Measurements from ENCODE around the gene FXYD3.

The FXYD3 gene

GRCh38 chr19:35104361-35104760, 11.3 kb upstream of the FXYD3 start:
- H2AFZ ChIP-seq (ENCODE audit: low read depth, low read length), result no peak overlapping the region
- no peak overlapping the region for H3K9ac ChIP-seq (ENCODE audit: low read length)
- H3K27me3 ChIP-seq (ENCODE audit: low read depth, low read length), result no peaks in the 10 kb centered on the region
- no peaks in the 10 kb centered on the region for H4K20me1 ChIP-seq (ENCODE audit: insufficient read depth, low read length)
- no peak overlapping the region for H3K4me2 ChIP-seq (ENCODE audit: low read length)
- H3K27ac ChIP-seq (ENCODE audit: low read length), result no peak overlapping the region
- no peaks in the 10 kb centered on the region for H3K36me3 ChIP-seq (replicated peaks; ENCODE audit: low read depth, low read length)
- TF ChIP-seq EZH2phosphoT487 (IDR thresholded peaks at IDR 0.05; ENCODE audit: low read depth), result no peak
- TF ChIP-seq CTCF (IDR thresholded peaks at IDR 0.05; ENCODE audit: low read depth, low read length), result no peak
- no peak overlapping the region for H3K4me3 ChIP-seq (ENCODE audit: low read length)
- H3K4me1 ChIP-seq (ENCODE audit: low read length), result no peaks in the 10 kb centered on the region
- H3K79me2 ChIP-seq (ENCODE audit: low read length), result no peaks in the 10 kb centered on the region
- H3K9me3 ChIP-seq (ENCODE audit: insufficient read depth, low read length), result no peaks in the 10 kb centered on the region

GRCh38 chr19:35105047-35105410, 10.6 kb upstream of the FXYD3 start:
- Histone ChIP-seq H3K79me2 (ENCODE audit: low read length) (no peaks in the 10 kb centered on the region), H2AFZ (ENCODE audit: low read depth, low read length) (no peak overlapping the region), H3K27ac (ENCODE audit: low read length) (no peak overlapping the region), H3K4me2 (ENCODE audit: low read length) (no peak overlapping the region), H3K4me3 (ENCODE audit: low read length) (no peak overlapping the region), H3K36me3 (replicated peaks; ENCODE audit: low read depth, low read length) (no peaks in the 10 kb centered on the region), H3K4me1 (ENCODE audit: low read length) (no peaks in the 10 kb centered on the region), H3K9ac (ENCODE audit: low read length) (no peak overlapping the region), H3K9me3 (ENCODE audit: insufficient read depth, low read length) (no peaks in the 10 kb centered on the region), H4K20me1 (ENCODE audit: insufficient read depth, low read length) (no peaks in the 10 kb centered on the region), H3K27me3 (ENCODE audit: low read depth, low read length) (peaks cover 4% of the 10 kb centered on the region; the same call in 1 of the 2 replicates)
- TF ChIP-seq EZH2phosphoT487 (IDR thresholded peaks at IDR 0.05; ENCODE audit: low read depth), result no peak
- TF ChIP-seq CTCF (IDR thresholded peaks at IDR 0.05; ENCODE audit: low read depth, low read length), result no peak

GRCh38 chr19:35105411-35106290, 10.0 kb upstream of the FXYD3 start:
- Histone ChIP-seq H2AFZ (ENCODE audit: low read depth, low read length) (no peak overlapping the region), H3K36me3 (replicated peaks; ENCODE audit: low read depth, low read length) (no peaks in the 10 kb centered on the region), H3K9ac (ENCODE audit: low read length) (no peak overlapping the region)

GRCh38 chr19:35106291-35106583, 9.4 kb upstream of the FXYD3 start:
- Histone ChIP-seq H2AFZ (ENCODE audit: low read depth, low read length) (no peak overlapping the region), H3K9ac (ENCODE audit: low read length) (no peak overlapping the region), H4K20me1 (ENCODE audit: insufficient read depth, low read length) (no peaks in the 10 kb centered on the region), H3K4me3 (ENCODE audit: low read length) (no peak overlapping the region), H3K79me2 (ENCODE audit: low read length) (no peaks in the 10 kb centered on the region), H3K4me1 (ENCODE audit: low read length) (no peaks in the 10 kb centered on the region), H3K4me2 (ENCODE audit: low read length) (no peak overlapping the region), H3K9me3 (ENCODE audit: insufficient read depth, low read length) (no peaks in the 10 kb centered on the region), H3K36me3 (replicated peaks; ENCODE audit: low read depth, low read length) (no peaks in the 10 kb centered on the region), H3K27me3 (ENCODE audit: low read depth, low read length) (peaks cover 4% of the 10 kb centered on the region; the same call in 1 of the 2 replicates), H3K27ac (ENCODE audit: low read length) (no peak overlapping the region)
- TF ChIP-seq CTCF (IDR thresholded peaks at IDR 0.05; ENCODE audit: low read depth, low read length), result no peak
- no peak for TF ChIP-seq EZH2phosphoT487 (IDR thresholded peaks at IDR 0.05; ENCODE audit: low read depth)

More at GRCh38 chr19:35105411-35106290, 10.0 kb upstream of the FXYD3 start:
- no peaks in the 10 kb centered on the region for H3K4me1 ChIP-seq (ENCODE audit: low read length)
- H3K27ac ChIP-seq (ENCODE audit: low read length), result no peak overlapping the region
- no peak overlapping the region for H3K4me2 ChIP-seq (ENCODE audit: low read length)
- no peaks in the 10 kb centered on the region for H3K9me3 ChIP-seq (ENCODE audit: insufficient read depth, low read length)
- H3K4me3 ChIP-seq (ENCODE audit: low read length), result no peak overlapping the region
- peaks cover 4% of the 10 kb centered on the region; the same call in 1 of the 2 replicates for H3K27me3 ChIP-seq (ENCODE audit: low read depth, low read length)
- no peaks in the 10 kb centered on the region for H4K20me1 ChIP-seq (ENCODE audit: insufficient read depth, low read length)
- TF ChIP-seq CTCF (IDR thresholded peaks at IDR 0.05; ENCODE audit: low read depth, low read length) (no peak), EZH2phosphoT487 (IDR thresholded peaks at IDR 0.05; ENCODE audit: low read depth) (no peak)
- no peaks in the 10 kb centered on the region for H3K79me2 ChIP-seq (ENCODE audit: low read length)

All from OCI-LY3 (cell line).